GM11168 (cell line): ENCODE results near the gene HSPB8.

Experiments
- in situ Hi-C: fragments of 300-500 bp; cut with MboI; formaldehyde crosslinking; loops from one replicate; pipeline ENCODE4 v1.12.0; 2022; ENCODE audit warnings: low sequenced_read_pairs; ENCODE audit not compliant: unreplicated experiment

Gene HSPB8

DNA sequence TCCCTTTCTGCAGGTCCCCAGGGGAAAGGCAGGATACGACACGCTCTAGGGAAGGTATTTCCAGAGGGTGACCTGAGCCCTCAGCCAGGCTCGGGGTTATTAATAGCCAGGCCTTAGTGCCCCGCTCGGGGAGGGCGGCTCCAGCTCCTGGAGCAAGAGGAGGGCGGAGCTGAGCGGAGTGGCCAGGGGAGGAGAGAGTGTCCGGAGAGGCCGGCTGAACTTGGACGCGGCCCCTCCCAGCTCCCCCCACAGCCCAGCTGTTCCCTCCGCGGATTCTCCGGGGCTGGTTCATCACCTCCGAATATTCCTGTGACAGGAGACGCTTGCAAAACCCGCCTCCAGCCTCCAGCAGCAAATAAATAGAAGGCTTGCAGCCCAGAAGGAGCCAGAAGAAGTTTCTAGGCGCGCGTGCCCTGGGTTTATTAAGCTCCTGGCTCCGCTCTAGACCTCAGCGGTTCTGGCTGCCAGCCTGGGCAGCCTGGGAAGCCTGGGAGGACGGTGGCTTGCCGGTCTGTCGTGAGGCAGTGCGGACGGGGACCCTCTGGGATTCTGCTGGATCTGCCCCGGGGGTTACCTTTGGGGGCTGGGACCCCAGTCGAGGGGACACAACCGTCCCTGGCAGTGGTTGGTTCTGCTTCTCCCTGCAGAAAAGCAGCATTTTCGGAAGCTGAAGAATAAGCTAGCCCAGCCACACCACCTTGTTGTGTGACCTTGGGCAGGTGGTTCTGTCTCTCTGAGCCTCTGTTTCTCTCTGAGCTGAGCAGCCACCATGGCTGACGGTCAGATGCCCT, at the start of gene HSPB8:
Gene HSPB8 (plus strand): TSS at position 388 of the 791 bp plus-strand sequence. CDS start 382 bp downstream, at position 770.
- in situ Hi-C loops: no loop called here

DNA sequence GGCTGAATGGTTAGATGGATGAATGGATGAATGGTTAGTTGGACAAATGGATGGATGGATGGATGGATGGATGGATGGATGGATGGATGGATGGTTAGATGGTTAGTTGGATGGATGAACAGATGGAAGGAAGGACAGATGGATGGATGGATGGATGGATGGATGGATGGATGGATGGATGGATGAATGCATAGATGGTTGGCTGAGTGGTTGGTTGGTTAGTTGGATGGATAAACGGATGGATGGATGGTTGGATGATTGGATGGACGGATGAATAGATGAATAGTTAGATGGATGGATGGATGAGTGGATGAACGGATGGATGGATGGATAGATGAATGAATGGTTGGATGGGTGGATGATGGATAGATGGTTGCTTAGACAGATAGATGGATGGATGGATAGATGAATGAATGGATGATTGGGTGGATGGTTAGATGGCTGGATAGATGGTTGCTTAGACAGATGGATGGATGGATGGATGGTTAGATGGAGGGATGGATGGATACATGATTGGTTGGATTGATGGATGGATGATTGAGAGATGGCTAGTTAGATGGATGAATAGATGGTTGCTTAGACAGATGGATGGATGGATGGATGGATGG, 48.8 kb upstream of the HSPB8 start:
- in situ Hi-C loops: no loop called here

DNA sequence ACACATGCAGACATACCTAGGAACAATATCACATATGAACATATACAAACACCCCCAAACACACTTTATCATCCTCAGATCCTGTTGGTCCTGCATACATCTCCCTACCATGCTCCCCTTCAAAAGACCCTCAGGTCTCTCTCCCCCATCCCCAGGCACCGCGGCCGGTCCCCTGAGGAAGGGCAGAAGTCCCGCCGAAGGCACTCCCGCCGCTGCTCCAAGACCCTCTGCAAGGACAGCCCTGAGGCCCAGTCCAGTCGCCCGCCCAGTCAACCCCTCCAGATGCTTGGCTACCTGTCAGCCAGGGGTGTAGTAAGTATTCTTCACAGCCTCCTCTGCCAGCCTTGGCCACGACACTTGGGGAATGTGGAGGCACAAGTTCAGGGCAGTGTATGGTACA, 48.2 kb upstream of the HSPB8 start:
- in situ Hi-C loops: no loop called here

DNA sequence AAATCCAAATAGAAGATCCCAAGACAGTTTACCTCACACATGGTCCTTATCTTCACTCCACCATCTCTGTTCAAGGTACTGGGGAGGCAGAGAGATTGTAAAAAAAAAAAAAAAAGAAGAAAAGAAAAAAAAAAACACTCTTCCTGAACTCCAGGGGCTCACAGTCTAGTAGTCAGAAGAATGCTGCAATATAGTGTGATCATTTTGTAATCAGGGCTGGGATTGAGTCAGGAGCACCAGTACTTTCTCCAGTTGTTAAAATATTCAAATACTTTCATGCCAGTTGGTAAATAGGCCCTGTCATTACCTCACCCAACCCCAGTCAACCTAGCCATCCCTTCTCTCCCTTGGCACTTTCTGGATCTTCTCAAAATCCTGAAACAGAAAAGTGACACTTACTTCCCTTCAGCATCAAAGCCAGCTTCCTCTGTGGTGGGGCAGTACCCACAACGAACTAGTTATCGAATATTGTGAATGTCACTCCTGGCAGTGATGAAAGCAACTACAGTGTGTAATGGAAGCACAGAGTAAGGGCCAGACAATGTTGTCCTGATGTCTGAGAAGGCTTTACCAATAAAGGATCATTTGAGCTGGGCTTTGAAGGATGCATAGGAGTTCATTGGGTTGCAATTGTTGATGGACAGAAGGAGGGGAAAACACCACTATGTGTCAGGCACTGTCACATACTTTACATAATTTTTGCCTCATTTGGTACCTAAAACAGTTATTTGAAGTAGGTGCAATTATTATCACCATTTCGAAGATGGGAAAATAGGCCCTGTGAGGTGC, 44.3 kb upstream of the HSPB8 start:
- in situ Hi-C loops: no loop called here

DNA sequence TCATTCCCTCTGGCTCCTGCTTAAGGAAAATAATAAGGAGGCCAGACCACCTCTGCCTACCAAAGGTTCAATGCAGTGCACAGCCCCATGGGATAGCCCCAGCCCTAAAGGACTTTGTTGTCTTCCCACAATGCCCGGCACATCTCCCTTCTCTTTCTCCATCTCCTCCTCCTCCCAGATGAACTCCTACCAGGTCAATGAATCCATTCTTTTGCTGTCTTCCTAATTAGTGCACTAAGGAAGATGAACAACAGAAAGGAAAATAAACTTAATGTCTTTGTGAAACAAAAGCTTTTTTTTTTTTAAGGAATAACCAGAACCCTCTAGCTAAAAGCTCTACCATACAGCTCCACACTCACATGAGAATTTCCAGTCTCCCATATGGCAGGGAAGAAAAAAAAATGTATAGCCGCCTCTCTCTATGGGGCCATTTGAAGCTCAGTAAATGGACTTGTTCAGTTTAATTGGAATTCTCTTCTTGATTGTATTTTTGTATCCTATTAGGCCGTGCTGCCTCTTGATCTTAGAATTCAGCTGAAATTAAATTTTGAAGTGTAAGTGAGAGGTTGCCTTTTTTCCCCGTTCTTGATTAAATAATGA, 41.8 kb upstream of the HSPB8 start:
- in situ Hi-C loops: no loop called here

GRCh38 chr12:119139448-119139847, 39.3 kb upstream of the HSPB8 start:
- in situ Hi-C loops: no loop called here

- in situ Hi-C loops: no loop called here
Measured at GRCh38 chr12:119145367-119145766, 33.4 kb upstream of the HSPB8 start.

GRCh38 chr12:119147847-119148448, 30.8 kb upstream of the HSPB8 start:
- in situ Hi-C loops: no loop called here

- in situ Hi-C loops: no loop called here
Measured at GRCh38 chr12:119149270-119149669, 29.5 kb upstream of the HSPB8 start.

DNA sequence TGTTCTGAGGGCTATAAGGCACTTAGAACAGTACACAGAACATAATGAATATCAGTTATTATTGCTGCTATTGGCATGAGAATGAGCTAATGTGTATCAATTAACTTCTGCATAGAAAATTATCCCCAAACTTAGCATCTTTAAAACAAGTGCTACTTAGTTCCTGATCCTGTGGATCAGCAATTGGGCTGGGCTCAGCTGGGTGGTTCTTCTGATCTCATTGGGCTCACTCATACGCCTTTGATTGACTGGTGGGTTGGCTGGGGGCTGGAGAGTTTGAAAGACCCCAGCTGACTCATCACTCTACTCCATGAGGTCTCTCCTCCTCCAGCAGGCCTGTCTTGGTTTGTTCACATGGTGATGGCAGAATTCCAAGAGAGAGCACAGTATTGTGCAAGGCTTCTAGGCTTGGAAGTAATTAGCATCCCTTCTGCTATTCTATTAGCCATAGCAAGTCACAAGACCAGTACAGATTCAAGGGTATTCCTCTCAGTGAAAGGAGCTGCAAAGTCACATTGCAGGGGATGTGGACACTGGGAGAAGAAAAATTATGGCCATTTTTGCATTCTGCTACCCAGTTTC, 27.2 kb upstream of the HSPB8 start:
- in situ Hi-C loops: no loop called here

DNA sequence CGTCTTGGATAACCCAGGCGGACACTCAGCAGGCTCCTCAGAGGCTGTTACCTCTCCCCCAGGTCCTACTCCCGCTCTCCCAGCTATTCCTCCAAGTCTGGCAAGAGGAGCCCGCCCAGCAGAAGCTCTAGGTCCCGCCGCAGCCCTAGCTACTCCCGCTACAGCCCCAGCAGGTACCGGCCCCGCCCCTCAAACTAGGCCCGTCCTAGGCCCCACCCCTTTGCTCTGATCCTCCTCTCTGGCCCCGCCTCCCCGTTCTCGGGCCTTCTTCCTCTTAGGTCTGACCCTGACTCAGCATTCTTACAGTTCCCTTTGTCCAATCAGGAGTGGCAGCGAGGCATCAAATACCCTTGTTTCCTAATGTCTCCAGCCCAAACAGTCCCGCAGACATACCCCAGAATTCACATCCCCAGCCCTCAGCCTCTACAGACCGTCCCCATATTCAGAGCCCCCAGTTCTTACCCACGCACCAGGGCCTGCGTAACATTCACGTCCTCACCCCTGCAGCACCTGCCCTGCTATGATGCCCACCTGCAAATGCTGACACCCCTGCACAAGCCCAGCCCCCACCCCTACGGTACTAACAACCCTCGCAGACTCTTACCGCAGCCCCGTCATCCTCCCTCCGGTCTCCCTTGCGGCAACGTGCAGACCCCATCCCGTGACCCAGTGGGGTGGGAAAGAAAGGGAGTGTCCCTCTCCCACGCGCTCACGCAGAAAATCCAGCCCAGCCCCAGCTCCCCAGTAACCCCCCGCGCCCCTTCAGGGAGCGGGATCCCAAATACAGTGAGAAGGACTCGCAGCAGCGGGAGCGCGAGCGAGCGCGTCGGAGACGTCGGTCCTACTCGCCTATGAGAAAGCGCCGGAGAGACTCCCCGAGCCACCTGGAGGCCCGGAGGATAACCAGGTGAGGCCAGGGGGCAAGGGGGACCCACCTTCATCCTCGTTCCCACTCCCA, 25.0 kb upstream of the HSPB8 start:
- in situ Hi-C loops: no loop called here

DNA sequence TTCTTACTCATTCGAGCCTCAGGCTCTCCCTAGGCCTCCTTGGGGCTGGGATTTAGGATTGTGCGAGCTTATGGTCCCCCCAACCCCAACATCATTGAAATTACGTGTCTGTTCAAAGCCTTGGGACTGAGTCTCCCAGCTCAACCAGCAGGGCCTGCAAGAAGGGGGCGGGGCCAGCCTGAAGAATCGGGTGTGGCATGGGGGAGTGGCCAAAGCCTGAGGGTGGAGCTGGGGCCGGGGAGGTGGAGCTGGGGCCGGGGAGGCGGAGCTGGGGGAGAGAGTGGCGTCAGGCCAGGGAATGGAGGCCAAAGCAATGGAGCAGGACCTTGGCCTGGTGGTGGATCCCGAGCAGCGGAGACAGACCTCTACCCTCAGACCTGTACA, 24.3 kb upstream of the HSPB8 start:
- in situ Hi-C loops: no loop called here

DNA sequence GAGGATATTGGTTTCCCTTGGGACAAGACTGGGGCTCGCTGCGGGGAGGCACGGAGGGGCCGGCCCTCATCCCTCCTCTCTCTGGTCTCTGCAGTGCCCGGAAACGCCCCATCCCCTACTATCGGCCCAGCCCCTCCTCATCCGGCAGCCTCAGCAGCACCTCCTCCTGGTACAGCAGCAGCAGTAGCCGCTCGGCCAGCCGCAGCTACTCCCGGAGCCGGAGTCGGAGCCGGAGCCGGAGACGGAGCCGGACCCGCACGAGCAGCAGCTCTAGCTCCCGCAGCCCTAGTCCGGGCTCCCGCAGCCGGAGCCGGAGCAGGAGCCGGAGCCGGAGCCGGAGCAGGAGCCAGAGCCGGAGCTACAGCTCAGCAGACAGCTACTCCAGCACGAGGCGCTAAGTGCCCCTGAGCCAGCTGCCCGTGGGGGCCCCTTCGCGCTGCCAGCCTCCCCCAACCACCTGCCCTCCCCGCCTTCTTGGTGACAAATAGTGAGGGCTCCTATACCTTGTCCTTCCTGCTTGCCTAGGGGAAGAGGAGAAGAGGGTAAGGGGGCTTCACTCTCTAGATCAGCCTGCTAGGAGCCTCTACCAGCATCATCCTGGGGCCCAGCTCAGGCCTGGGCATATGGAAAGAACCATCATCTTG, 22.2 kb upstream of the HSPB8 start:
- in situ Hi-C loops: no loop called here

- in situ Hi-C loops: no loop called here
Measured at GRCh38 chr12:119157528-119157927, 21.2 kb upstream of the HSPB8 start.

DNA sequence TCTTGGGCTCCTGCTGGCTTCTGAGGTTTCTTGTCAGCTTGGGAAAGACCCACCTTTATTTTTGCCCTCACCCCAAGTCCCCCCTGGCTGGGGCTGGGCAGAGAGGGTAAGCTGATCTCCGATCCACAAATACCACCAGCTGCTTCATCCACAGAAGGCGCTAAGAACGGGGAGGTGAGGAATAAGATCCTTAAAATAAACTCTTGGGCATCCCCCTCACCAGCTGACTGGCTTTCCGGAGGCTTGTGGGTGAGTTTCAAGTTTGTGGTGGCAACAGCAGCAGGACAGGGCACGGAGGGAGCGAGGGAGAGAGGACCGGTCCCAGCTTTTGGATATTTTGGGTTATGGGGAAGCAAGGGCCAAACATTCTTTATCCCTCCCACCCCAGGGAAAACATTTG, 20.8 kb upstream of the HSPB8 start:
- in situ Hi-C loops: no loop called here

DNA sequence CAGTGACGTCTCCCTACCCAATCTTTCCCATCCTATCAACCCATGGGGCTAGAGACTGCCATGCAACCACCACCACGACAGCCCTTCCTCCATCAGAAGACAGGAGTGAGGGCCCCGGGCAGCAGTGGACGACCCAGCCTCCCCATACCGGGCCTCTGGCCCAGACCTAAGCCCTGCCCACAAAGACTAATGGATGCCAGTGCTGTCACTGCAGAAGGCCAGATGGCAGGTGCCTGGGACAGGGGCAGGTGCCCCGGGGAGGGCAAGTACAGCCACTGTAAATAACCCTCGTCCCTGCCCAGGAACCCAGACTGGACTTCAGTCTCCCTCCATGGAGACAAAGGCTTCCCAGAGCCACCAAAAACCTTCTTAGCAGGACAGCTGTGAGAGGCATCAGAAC, 20.3 kb upstream of the HSPB8 start:
- in situ Hi-C loops: no loop called here

DNA sequence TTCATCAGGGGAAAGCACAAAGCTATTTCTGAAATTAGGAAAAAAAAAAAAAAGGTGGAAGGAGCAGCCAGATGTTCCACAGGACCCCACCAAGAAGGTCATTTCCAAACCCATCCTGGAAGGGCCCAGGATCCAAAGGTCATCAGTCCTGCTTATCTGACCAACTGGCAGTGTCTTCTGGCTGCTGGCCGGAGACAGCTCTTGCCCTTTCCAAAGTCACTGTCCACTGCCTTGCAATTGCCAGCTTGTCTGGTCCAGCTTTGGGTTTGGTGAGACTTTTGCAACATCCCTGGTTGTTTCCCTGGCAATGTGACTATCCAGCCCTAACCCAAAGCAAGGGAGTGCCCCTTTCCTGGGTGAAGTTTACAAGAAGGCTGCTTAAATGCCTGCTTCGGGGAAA, 18.9 kb upstream of the HSPB8 start:
- in situ Hi-C loops: no loop called here

- in situ Hi-C loops: no loop called here
Measured at GRCh38 chr12:119167902-119168301, 10.8 kb upstream of the HSPB8 start.

GRCh38 chr12:119168721-119169120, 10.0 kb upstream of the HSPB8 start:
- in situ Hi-C loops: no loop called here
